ENCODE results near the gene SPATA25.

DNA sequence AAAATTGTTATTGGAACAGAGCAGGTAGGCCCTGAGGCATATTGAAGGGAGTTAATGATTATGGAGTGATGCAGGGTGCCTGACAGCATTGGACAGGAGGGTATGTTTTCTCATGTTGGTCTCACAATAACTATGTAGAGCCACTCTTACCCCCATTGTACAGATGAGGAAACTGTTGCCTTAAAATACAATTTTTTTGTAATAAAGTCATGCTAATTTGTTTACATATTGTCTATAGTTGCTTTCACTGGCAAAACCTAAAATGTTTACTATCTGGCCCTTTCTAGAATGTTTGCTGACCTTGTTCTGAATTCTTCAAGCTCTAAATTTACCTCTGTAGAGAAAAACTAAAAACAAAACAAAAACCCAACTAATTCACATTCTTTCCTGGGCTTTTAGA lies 35.9 kb downstream of the SPATA25 start:
- TF ChIP-seq CTCF (IDR thresholded peaks at IDR 0.05) (no peak), POLR2A (IDR thresholded peaks at IDR 0.05) (no peak), POLR2AphosphoS5 (IDR thresholded peaks at IDR 0.05) (no peak), EP300 (IDR thresholded peaks at IDR 0.05) (no peak)
